ENCODE data around the gene FAM219B.
"Not testable (repeated sequence)": the region's sequence is repeated elsewhere in the genome, so short reads cannot be mapped to it uniquely, and the experiment has no call there.

The FAM219B gene, protein sequence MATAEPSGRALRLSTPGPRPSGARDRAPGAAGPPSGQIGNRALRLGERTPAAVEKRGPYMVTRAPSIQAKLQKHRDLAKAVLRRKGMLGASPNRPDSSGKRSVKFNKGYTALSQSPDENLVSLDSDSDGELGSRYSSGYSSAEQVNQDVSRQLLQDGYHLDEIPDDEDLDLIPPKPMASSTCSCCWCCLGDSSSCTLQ

DNA sequence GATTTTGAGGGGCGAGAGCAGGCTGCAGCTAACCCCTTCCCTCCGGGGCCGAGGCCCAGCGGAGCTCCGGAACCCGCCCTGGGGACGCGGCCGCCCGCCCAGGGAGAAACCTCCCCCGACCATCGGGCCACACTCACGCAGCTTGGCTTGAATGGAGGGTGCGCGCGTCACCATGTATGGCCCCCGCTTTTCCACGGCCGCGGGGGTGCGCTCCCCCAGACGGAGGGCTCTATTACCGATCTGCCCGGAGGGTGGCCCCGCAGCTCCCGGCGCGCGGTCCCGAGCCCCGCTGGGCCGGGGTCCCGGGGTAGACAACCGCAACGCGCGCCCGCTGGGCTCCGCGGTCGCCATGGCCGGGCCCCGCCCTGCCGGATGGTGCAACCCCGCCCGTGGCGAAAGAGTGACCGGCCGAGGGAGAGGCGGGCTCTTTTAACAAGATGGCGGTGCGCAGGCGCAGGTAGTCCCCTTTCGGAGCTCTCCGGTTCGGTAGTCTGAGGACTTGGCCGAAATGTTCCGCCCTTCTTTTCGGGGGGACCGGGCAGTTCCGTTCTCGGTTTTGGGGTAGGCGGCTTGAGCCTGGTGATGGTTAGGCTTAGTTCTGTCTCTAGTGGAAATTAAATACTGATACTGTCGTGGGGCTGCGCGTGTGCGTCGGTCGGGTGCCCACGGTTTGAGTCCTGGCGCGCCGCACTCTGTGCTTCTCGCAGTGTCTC lies at the start of gene FAM219B:
TSS of gene FAM219B (minus strand) at position 402 of the 713 bp plus-strand sequence. CDS start at position 351, 51 bp downstream.
- Histone ChIP-seq H3K36me3 (ENCODE audit: control insufficient read depth in 1 of 2, insufficient read depth in 2 of 2, low read length in 2 of 2) (peaks cover 21 to 26% of the 10 kb centered on the region in 2 donors), H3K27ac (ENCODE audit: low read length) (peak within 1 kb of the TSS; percentile 84), H3K4me1 (ENCODE audit: control insufficient read depth in 1 of 2, insufficient read depth in 2 of 2, low read length in 2 of 2) (peaks cover 0 to 26% of the 10 kb centered on the region in 2 donors)

DNA sequence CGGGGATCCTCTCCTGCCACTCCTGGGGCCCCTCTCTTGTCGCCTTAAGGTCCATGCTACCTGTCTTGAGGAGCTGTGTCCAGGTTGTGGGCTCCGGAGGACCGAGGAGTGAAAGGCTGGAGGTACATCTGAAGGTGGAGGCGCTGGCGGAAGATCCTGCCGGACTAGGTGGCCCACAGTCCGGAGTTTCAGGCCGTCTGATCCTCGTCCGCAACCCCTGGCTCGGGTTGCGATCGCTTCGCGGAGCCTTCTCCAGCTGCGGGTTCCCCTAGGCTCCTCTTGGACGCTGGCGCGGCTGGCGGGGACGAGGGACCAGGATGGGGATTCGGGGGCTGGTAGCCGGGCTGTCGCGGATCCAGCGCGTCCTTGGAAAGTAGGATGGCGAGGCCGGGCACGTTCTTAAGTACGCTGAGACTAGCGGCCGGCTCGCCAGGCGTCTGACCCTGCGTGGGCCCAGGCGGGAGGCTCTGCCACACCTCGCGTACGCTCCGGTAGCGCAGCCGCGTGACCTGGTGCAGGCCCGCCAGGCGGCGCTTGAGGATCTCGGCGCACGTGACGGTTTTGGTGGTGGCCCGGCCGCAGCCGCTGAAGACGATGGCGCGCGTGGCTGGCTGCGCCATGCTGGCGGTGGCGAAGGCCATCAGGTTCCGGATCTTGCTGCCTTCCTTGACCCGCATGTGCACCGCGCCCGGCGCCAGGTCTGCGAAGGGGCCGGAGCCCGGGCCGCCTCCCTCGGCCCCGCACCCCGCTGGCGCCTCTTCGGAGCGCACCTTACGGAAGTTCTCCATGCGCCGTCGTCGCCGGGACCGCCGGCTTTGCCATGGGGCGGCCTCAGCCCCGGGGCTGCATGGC lies 49.4 kb upstream of the FAM219B start:
- Histone ChIP-seq H3K27me3 (ENCODE audit: low read depth, low read length) (peaks cover 11% of the 10 kb centered on the region), H3K4me1 (ENCODE audit: control insufficient read depth in 1 of 2, insufficient read depth in 2 of 2, low read length in 2 of 2) (peaks cover 14 to 44% of the 10 kb centered on the region in 2 donors), H3K9me3 (ENCODE audit: control insufficient read depth in 1 of 2, low read length in 2 of 2) (no peaks in the 10 kb centered on the region), H3K27ac (ENCODE audit: low read length) (no peak overlapping the region), H3K36me3 (ENCODE audit: control insufficient read depth in 1 of 2, insufficient read depth in 2 of 2, low read length in 2 of 2) (no peaks in the 10 kb centered on the region), H3K4me3 (ENCODE audit: low read depth in 1 of 2, low read length in 2 of 2) (peak overlapping the region; percentile 63 to 78)

More for the DNA sequence above, at the start of gene FAM219B:
- H3K4me3 ChIP-seq (ENCODE audit: low read depth in 1 of 2, low read length in 2 of 2) = peak within 1 kb of the TSS; percentile 94 to 95
- H3K27me3 ChIP-seq (ENCODE audit: low read depth, low read length) = no peaks in the 10 kb centered on the region
- H3K9me3 ChIP-seq (ENCODE audit: control insufficient read depth in 1 of 2, low read length in 2 of 2) = no peaks in the 10 kb centered on the region

DNA sequence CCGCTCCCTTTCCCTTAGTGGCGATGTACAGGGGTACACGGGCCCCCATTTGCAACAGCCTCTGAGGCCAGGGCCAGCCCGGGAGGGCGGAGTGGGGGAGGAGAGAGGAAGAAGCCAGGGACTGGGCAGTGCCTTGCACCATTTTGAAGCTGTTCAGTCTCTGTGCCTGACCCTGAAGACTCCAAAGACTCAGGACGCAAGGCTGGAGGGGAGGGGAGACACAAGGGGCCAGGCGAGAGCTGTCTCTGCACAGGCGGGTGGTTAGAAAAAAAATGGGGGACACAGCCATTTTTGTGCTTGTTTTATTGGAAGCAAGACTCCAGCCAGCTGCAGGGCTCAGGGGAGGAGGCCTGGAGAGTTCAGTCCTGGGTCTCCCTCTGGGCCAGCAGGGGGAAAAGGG lies 48.4 kb upstream of the FAM219B start:
- peaks cover 14 to 44% of the 10 kb centered on the region in 2 donors for H3K4me1 ChIP-seq (ENCODE audit: control insufficient read depth in 1 of 2, insufficient read depth in 2 of 2, low read length in 2 of 2)
- H3K27me3 ChIP-seq (ENCODE audit: low read depth, low read length) = peaks cover 11% of the 10 kb centered on the region
- H3K36me3 ChIP-seq (ENCODE audit: control insufficient read depth in 1 of 2, insufficient read depth in 2 of 2, low read length in 2 of 2) = no peaks in the 10 kb centered on the region
- no peak overlapping the region for H3K27ac ChIP-seq (ENCODE audit: low read length)
- peak overlapping the region in 1 of 2 donors; percentile 42 for H3K4me3 ChIP-seq (ENCODE audit: low read depth in 1 of 2, low read length in 2 of 2)
- no peaks in the 10 kb centered on the region for H3K9me3 ChIP-seq (ENCODE audit: control insufficient read depth in 1 of 2, low read length in 2 of 2)

DNA sequence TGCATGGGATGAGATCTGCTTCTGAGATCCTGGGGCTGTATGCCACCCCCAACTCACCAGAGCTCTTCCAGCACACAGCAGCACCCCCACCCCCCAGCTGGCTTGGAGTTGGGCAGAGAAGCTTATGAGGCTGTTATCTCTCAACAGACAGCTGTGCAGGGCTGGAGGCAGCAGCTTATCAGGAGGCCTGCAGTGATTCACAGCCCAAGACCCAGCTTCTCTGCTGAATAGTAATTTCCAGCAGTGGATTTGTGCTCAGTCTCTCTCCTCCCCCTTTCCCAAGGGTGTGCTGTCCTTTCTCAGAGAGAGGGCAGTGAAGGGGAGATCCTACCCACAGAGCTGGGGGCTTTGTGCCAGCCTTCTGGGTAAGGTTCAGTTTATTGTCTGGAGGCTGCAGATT lies 47.9 kb upstream of the FAM219B start:
- H3K4me1 ChIP-seq (ENCODE audit: control insufficient read depth in 1 of 2, insufficient read depth in 2 of 2, low read length in 2 of 2) = peaks cover 10 to 44% of the 10 kb centered on the region in 2 donors
- no peaks in the 10 kb centered on the region for H3K9me3 ChIP-seq (ENCODE audit: control insufficient read depth in 1 of 2, low read length in 2 of 2)
- peaks cover 11% of the 10 kb centered on the region for H3K27me3 ChIP-seq (ENCODE audit: low read depth, low read length)
- no peak overlapping the region for H3K4me3 ChIP-seq (ENCODE audit: low read depth in 1 of 2, low read length in 2 of 2)
- H3K36me3 ChIP-seq (ENCODE audit: control insufficient read depth in 1 of 2, insufficient read depth in 2 of 2, low read length in 2 of 2) = no peaks in the 10 kb centered on the region
- H3K27ac ChIP-seq (ENCODE audit: low read length) = no peak overlapping the region

DNA sequence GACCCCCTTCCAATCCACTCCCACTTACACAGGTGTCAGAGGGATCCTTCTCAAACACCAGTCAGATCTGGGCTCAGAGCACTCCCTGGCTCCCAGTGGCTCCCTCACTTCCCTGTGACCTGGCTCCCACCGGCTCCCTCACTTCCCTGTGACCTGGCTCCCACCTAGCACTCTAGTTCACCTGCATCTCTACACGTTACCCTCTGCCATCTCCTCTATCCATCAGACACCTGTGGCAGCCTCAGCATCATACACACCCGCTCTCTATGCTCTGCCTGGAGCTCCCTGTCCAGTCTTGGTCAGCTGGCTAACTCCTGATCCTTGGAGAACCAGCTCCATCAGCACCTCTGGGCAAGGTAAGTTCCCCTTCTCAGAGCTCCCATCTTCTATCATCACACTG lies 44.4 kb upstream of the FAM219B start:
- no peaks in the 10 kb centered on the region for H3K36me3 ChIP-seq (ENCODE audit: control insufficient read depth in 1 of 2, insufficient read depth in 2 of 2, low read length in 2 of 2)
- H3K9me3 ChIP-seq (ENCODE audit: control insufficient read depth in 1 of 2, low read length in 2 of 2) = no peaks in the 10 kb centered on the region
- H3K27ac ChIP-seq (ENCODE audit: low read length) = no peak overlapping the region
- H3K4me1 ChIP-seq (ENCODE audit: control insufficient read depth in 1 of 2, insufficient read depth in 2 of 2, low read length in 2 of 2) = peaks cover 6 to 19% of the 10 kb centered on the region in 2 donors
- H3K27me3 ChIP-seq (ENCODE audit: low read depth, low read length) = no peaks in the 10 kb centered on the region
- H3K4me3 ChIP-seq (ENCODE audit: low read depth in 1 of 2, low read length in 2 of 2) = no peak overlapping the region

DNA sequence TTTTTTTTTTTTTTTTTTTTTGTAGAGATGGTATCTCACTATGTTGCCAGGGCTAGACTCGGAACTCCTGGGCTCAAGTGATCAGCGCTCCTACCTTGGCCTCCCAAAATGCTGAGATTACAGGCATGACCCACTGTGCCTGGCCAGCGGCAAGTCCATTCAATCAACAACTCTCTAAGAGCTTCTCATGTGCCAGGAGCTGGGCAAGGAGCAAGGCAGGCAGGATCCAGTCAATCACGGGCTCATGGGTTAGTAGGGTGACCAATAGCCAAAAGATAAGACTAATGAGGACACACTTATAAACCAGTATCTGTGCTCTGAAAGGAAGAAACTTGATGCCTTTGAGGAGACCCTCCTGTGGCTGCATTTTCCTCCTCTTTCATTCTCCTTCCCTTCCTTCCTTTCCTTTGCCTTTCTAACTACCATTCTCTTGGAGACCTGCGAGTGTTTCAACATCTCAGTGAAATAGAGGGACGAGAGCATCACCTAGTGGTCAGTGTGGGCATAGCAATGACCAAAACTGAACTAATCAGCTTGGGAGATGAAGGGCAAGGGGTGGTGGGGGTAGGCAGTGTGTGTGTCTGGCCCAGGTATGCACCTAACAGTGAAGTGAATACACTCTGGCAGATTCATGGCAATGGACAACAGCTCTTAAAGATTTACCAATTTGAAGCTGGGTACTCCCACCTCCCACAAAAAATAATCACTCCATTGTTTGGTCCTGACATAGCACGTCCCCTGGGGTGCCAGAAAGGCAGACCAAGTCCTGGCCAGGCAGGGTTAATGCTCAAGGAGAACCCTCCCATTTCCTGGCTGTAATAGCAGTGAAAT lies 43.6 kb upstream of the FAM219B start:
- Histone ChIP-seq H3K9me3 (ENCODE audit: control insufficient read depth in 1 of 2, low read length in 2 of 2) (no peaks in the 10 kb centered on the region), H3K36me3 (ENCODE audit: control insufficient read depth in 1 of 2, insufficient read depth in 2 of 2, low read length in 2 of 2) (no peaks in the 10 kb centered on the region), H3K27ac (ENCODE audit: low read length) (no peak overlapping the region), H3K4me1 (ENCODE audit: control insufficient read depth in 1 of 2, insufficient read depth in 2 of 2, low read length in 2 of 2) (peaks cover 6 to 12% of the 10 kb centered on the region in 2 donors), H3K4me3 (ENCODE audit: low read depth in 1 of 2, low read length in 2 of 2) (no peak overlapping the region), H3K27me3 (ENCODE audit: low read depth, low read length) (no peaks in the 10 kb centered on the region)

DNA sequence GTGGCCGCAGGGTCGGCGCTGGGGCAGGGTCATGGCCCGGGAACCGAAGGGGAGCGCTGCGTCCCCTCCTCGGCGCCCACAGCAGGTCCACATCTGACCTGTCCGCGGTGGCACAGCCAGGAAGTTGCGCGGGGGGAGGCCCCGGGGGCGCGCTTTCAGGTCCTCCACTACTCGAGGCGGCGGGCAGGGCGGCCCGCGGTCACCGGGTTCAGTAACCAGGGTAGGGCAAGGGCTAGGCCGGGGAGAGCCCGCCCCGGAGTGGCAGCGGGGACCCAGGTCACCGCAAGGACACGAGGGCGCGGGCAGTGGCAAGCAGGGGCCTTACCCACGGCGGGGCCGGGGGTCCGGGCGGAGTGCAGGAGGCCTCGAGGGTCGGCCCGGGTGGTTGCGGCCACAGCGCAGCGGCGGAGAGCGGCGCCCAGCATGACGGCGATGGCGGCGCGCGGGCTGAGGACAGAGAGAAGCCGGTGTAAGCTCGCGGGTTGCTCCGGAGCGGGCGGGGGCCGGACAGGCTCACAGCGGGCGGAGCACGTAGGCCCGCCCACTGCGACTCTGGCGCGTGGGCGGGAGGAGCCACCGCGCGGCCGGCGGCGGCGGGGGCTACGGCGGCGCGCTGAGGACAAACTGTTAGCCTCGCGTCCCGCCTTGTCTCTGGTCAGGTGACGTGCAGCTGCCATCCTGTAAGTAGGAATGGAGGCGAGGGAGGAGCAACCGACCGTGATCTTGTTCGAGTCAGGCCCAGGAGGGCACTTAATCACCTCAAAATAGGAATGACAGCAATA lies 31.1 kb upstream of the FAM219B start, which contains the start of gene COX5A:
TSS of gene COX5A (minus strand) at position 484 of the 782 bp plus-strand sequence. CDS start at position 425, 59 bp downstream.
- Histone ChIP-seq H3K9me3 (ENCODE audit: control insufficient read depth in 1 of 2, low read length in 2 of 2) (no peaks in the 10 kb centered on the region), H3K4me3 (ENCODE audit: low read depth in 1 of 2, low read length in 2 of 2) (peak within 1 kb of the TSS; percentile 78 to 98)

DNA sequence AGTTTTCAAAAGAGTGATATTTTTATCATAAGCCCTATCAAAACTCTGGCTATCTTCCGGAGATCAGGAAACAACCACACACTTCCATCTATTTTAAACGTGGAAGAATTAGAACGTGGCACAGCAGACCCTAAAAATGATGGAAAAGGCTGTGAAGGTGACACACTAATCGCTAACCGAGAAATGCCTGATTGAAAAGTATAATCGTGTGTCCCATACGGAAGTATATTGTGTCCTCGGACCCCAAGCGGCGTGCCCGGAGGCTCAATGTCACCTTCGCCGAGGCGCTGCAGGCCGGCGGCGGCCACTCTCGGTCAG lies 30.6 kb upstream of the FAM219B start:
- H3K36me3 ChIP-seq (ENCODE audit: control insufficient read depth in 1 of 2, insufficient read depth in 2 of 2, low read length in 2 of 2) = no peaks in the 10 kb centered on the region
- H3K27ac ChIP-seq (ENCODE audit: low read length) = peak overlapping the region; percentile 91
- H3K4me1 ChIP-seq (ENCODE audit: control insufficient read depth in 1 of 2, insufficient read depth in 2 of 2, low read length in 2 of 2) = peaks cover 4 to 21% of the 10 kb centered on the region in 2 donors
- H3K9me3 ChIP-seq (ENCODE audit: control insufficient read depth in 1 of 2, low read length in 2 of 2) = no peaks in the 10 kb centered on the region
- no peaks in the 10 kb centered on the region for H3K27me3 ChIP-seq (ENCODE audit: low read depth, low read length)
- peak overlapping the region; percentile 78 to 98 for H3K4me3 ChIP-seq (ENCODE audit: low read depth in 1 of 2, low read length in 2 of 2)

More for the DNA sequence above, 31.1 kb upstream of the FAM219B start, which contains the start of gene COX5A:
- H3K27me3 ChIP-seq (ENCODE audit: low read depth, low read length) = no peaks in the 10 kb centered on the region
- H3K27ac ChIP-seq (ENCODE audit: low read length) = peak within 1 kb of the TSS; percentile 91
- peaks cover 4 to 21% of the 10 kb centered on the region in 2 donors for H3K4me1 ChIP-seq (ENCODE audit: control insufficient read depth in 1 of 2, insufficient read depth in 2 of 2, low read length in 2 of 2)
- no peaks in the 10 kb centered on the region for H3K36me3 ChIP-seq (ENCODE audit: control insufficient read depth in 1 of 2, insufficient read depth in 2 of 2, low read length in 2 of 2)

DNA sequence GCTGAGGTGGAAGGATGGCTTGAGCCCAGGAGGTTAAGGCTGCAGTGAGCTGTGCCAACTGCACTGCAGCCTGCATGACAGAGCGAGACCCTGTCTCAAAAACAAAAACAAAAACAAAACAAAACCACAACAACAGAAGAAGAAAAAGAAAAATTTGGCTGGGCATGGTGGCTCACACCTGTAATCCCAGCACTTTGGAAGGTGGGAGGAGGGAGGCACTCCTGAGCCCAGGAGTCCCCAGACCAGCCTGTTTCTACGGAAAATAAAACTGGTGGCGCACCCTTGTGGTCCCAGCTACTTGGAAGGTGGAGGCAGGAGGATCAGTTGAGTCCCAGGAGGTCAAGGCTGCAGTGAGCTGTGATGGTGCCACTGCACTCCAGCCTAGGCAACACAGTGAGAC lies 28.5 kb upstream of the FAM219B start:
- not testable (repeated sequence) for H3K4me3 ChIP-seq (ENCODE audit: low read depth in 1 of 2, low read length in 2 of 2); H3K36me3 ChIP-seq (ENCODE audit: control insufficient read depth in 1 of 2, insufficient read depth in 2 of 2, low read length in 2 of 2); H3K27ac ChIP-seq (ENCODE audit: low read length); H3K27me3 ChIP-seq (ENCODE audit: low read depth, low read length); H3K9me3 ChIP-seq (ENCODE audit: control insufficient read depth in 1 of 2, low read length in 2 of 2)
- H3K4me1 ChIP-seq (ENCODE audit: control insufficient read depth in 1 of 2, insufficient read depth in 2 of 2, low read length in 2 of 2) = peaks cover 4 to 21% of the 10 kb centered on the region in 2 donors

DNA sequence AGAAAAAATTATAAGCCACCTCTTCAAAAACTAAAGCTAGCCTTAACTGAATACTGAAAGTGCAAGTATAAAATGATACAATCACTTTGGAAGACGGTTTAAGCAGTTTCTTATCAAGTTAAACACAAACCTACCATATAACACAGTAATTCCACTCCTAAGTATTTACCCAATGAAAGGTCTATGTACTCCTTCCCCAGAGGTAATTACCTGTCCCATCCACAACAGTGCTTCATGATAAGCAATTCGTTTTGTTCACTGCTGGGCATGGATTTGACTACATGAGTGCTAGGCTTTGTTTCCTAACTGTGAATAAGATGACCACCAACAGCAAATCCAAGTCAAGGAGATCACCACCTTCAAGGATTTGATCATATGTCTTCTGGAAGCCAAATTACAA lies 26.9 kb upstream of the FAM219B start:
- peaks cover 4 to 21% of the 10 kb centered on the region in 2 donors for H3K4me1 ChIP-seq (ENCODE audit: control insufficient read depth in 1 of 2, insufficient read depth in 2 of 2, low read length in 2 of 2)
- no peaks in the 10 kb centered on the region for H3K9me3 ChIP-seq (ENCODE audit: control insufficient read depth in 1 of 2, low read length in 2 of 2)
- peaks cover 6 to 9% of the 10 kb centered on the region in 2 donors for H3K36me3 ChIP-seq (ENCODE audit: control insufficient read depth in 1 of 2, insufficient read depth in 2 of 2, low read length in 2 of 2)
- H3K4me3 ChIP-seq (ENCODE audit: low read depth in 1 of 2, low read length in 2 of 2) = no peak overlapping the region
- no peaks in the 10 kb centered on the region for H3K27me3 ChIP-seq (ENCODE audit: low read depth, low read length)
- no peak overlapping the region for H3K27ac ChIP-seq (ENCODE audit: low read length)
